GM12878 (cell line): ENCODE data around the gene ETV6. TPM values are rescaled to one million over a fixed set of nuclear protein-coding genes. Genes with fewer than 3 reads are reported as not detected.
"Not testable (repeated sequence)": the region's sequence is repeated elsewhere in the genome, so short reads cannot be mapped to it uniquely, and the experiment has no call there.

Experiments used
- ATAC-seq: fragments of 200-7000 bp; cut with Tn5 transposase; 3 replicates; pipeline ENCODE4 v1.9.1; 2020; ENCODE audit warnings: mild to moderate bottlenecking, moderate library complexity
- BruUV-seq: library from RNA; stranded (reverse); fragments of 400-500 nt; replicated peaks from 2 replicates; lab custom pipeline; 2021; lab: Mats Ljungman, UMichigan
- CTCF ChIA-PET: fragments of 300-600 bp; sonication (Branson Sonifier 250); formaldehyde crosslinking; extraction: SDS; loops from one replicate; lab custom pipeline; 2021; ENCODE audit warnings: inconsistent platforms; lab: Yijun Ruan, JAX
- POLR2A ChIA-PET: fragments of 350-600 bp; formaldehyde crosslinking; extraction: SDS; loops from one replicate; lab custom pipeline; 2021; ENCODE audit warnings: inconsistent platforms; lab: Charles Lee
- RAD21 ChIA-PET: fragments of 300-600 bp; sonication (Branson Sonifier 250); formaldehyde crosslinking; loops from one replicate; lab custom pipeline; 2023; ENCODE audit warnings: antibody characterized with exemption; ENCODE audit not compliant: unreplicated experiment; lab: Charles Lee
- SMC1A ChIA-PET: fragments of 300-600 bp; sonication (Branson Sonifier 250); formaldehyde crosslinking; loops from one replicate; lab custom pipeline; 2023; ENCODE audit not compliant: unreplicated experiment, uncharacterized antibody; lab: Charles Lee
- DNase-seq: peaks from one replicate; pipeline ENCODE4 v3.0.0-alpha.2; 2011; ENCODE audit warnings: low read depth, low spot score
- FAIRE-seq: peaks from 3 replicates; lab custom pipeline; 2011; peaks lifted over from hg19 to GRCh38; lab: Jason Lieb, UNC
- H2AFZ ChIP-seq: 2 replicates; pipeline ENCODE4 v1.6.0; 2011; ENCODE audit warnings: low read depth, low read length, control low read depth; ENCODE audit not compliant: control insufficient read depth
- H3K27ac ChIP-seq: 2 replicates; pipeline ENCODE4 v1.5.1; 2011; ENCODE audit warnings: control low read depth; ENCODE audit not compliant: control insufficient read depth, insufficient read depth
- H3K27me3 ChIP-seq, 2 experiments: replicated peaks in 1 of 2; 2 replicates each; pipeline versions ENCODE4 v1.6.0 to v1.6.1; 2011; ENCODE audit warnings: low read length in 1 of 2; ENCODE audit not compliant: control insufficient read depth in 2 of 2, insufficient read depth in 2 of 2
- H3K36me3 ChIP-seq, 2 experiments: 2 replicates each; pipeline ENCODE4 v1.5.1; 2011; ENCODE audit warnings: low read length in 1 of 2; ENCODE audit not compliant: control insufficient read depth in 2 of 2, insufficient read depth in 2 of 2
- H3K4me1 ChIP-seq: 2 replicates; pipeline ENCODE4 v1.6.1; 2011; ENCODE audit warnings: mild to moderate bottlenecking, low read length, moderate library complexity, mixed read lengths; ENCODE audit not compliant: control insufficient read depth, insufficient read depth
- H3K4me2 ChIP-seq: 2 replicates; pipeline ENCODE4 v1.6.0; 2011; ENCODE audit warnings: control low read depth; ENCODE audit not compliant: control insufficient read depth, insufficient read depth
- H3K4me3 ChIP-seq: fragments of 200-600 bp; sonication (generic); 2 replicates; pipeline ENCODE4 v1.5.1; 2016
- H3K79me2 ChIP-seq: 2 replicates; pipeline ENCODE4 v1.6.0; 2011; ENCODE audit warnings: low read length; ENCODE audit not compliant: control insufficient read depth, insufficient read depth
- H3K9ac ChIP-seq: 2 replicates; pipeline ENCODE4 v1.8.0; 2011; ENCODE audit warnings: low read length, control low read depth, mixed read lengths; ENCODE audit not compliant: control insufficient read depth, insufficient read depth
- H3K9me3 ChIP-seq: replicated peaks from 3 replicates; pipeline ENCODE4 v1.5.1; 2011; ENCODE audit warnings: mild to moderate bottlenecking, low read length; ENCODE audit not compliant: control insufficient read depth, insufficient read depth
- H4K20me1 ChIP-seq: 2 replicates; pipeline ENCODE4 v1.6.0; 2011; ENCODE audit not compliant: control insufficient read depth, insufficient read depth
- BHLHE40 ChIP-seq, 2 experiments: fragments of 450-650 bp in 1 of 2; IDR thresholded peaks; 2 replicates each; pipeline ENCODE4 v1.6.1; 2011 to 2017; ENCODE audit warnings: low read depth in 2 of 2, borderline replicate concordance in 1 of 2, improper control_type of control experiment in 1 of 2, low read length in 1 of 2, mild to moderate bottlenecking in 1 of 2
- DPF2 ChIP-seq: fragments of 450-650 bp; IDR thresholded peaks from 2 replicates; pipeline ENCODE4 v1.6.1; 2017; ENCODE audit warnings: mild to moderate bottlenecking
- E2F4 ChIP-seq: IDR thresholded peaks from 2 replicates; pipeline ENCODE4 v1.6.1; 2012; ENCODE audit warnings: low read depth, low read length, improper control_type of control experiment
- EZH2 ChIP-seq: IDR thresholded peaks from 2 replicates; pipeline ENCODE4 v1.6.1; 2012; ENCODE audit warnings: low read depth, mild to moderate bottlenecking, control low read depth, inconsistent platforms, low read length, borderline replicate concordance; ENCODE audit not compliant: control insufficient read depth
- NR2C2 ChIP-seq: IDR thresholded peaks from 2 replicates; pipeline ENCODE4 v1.6.1; 2011; ENCODE audit warnings: borderline replicate concordance, low read depth; ENCODE audit not compliant: control insufficient read depth, insufficient read length
- ZNF217 ChIP-seq: fragments of 450-650 bp; IDR thresholded peaks from 2 replicates; pipeline ENCODE4 v1.6.1; 2017; ENCODE audit warnings: antibody characterized with exemption, mild to moderate bottlenecking
- WGBS: methylation state at CpG from one replicate; pipeline ENCODE4 v1.1.6; 2016; ENCODE audit warnings: low lambda C conversion rate; ENCODE audit not compliant: insufficient replicate concordance, insufficient coverage; ENCODE audit errors: missing lambda C conversion rate; 5-methylcytosine and 5-hydroxymethylcytosine counted together
- in situ Hi-C: fragments of 300-500 bp; cut with MboI; formaldehyde crosslinking; loops from 9 replicates; pipeline ENCODE4 v1.14.3; 2018; ENCODE audit warnings: mixed read lengths
- intact Hi-C: fragments of 100-400 bp; cut with micrococcal nuclease; formaldehyde crosslinking; loops from one replicate; pipeline ENCODE4 v1.14.2; 2022; ENCODE audit not compliant: unreplicated experiment
- polyA plus RNA-seq, 11 experiments: library from polyadenylated mRNA; depleted of rRNA in 4 of 11; unstranded in 6 of 11; stranded (reverse) in 5 of 11; fragments of >200 nt; fragmentation: Nextera tagmentation in 4 of 11; fragmentation: Illumina TruSeq in 1 of 11; extraction: Ambion mirVana in 4 of 11; extraction: Trizol in 1 of 11; gene quantifications; 1 replicate in 1 of 11; 2 replicates in 10 of 11; pipeline versions ENCODE4 v1.2.1 to v1.2.3, GENCODE V29; 2011 to 2016; ENCODE audit warnings: inconsistent platforms in 2 of 11, missing spikeins in 2 of 11, low read depth in 1 of 11
- total RNA-seq, 4 experiments: library from RNA; depleted of rRNA in 3 of 4; stranded (reverse); fragments of >200 nt in 3 of 4; fragmentation: Illumina TruSeq in 1 of 4; extraction: Trizol in 1 of 4; gene quantifications; 2 replicates each; pipeline versions ENCODE4 v1.2.1 to v1.2.3, GENCODE V29; 2013 to 2021

ETV6 gene
- total and polyA plus RNA-seq, 10 of the 15 experiments (the other 5 are each of a cell fraction or from before 2014, with no cell fraction given) = 6.6 to 74.8 (median 24.6) TPM

- H3K9ac ChIP-seq, H3K9me3 ChIP-seq, BruUV-seq, H2AFZ ChIP-seq, FAIRE-seq, CTCF ChIA-PET, H3K4me2 ChIP-seq, H3K27me3 ChIP-seq, H3K36me3 ChIP-seq, in situ Hi-C loops, H4K20me1 ChIP-seq, intact Hi-C loops, H3K27ac ChIP-seq, ATAC-seq, RAD21 ChIA-PET, DNase-seq, H3K4me3 ChIP-seq: not testable (repeated sequence)
- 0 out of 2 replicates have a peak, but pooled peaks have one; percentile 14 for TF ChIP-seq ZNF217
- 98% methylated on average over 3 of the region's 3 CpGs for WGBS
- H3K4me1 ChIP-seq = peaks cover 12% of the 10 kb centered on the region
- POLR2A ChIA-PET = interaction anchor here (1.4 kb wide), 1 partner anchor 8 kb away, joined by 3 read pairs; no protein-coding TSS in a partner anchor
- SMC1A ChIA-PET = interaction anchor here (1.6 to 1.7 kb wide), 2 partner anchors 18 to 78 kb away, joined by 4 to 5 read pairs; no protein-coding TSS in a partner anchor
- H3K79me2 ChIP-seq = peaks cover 93% of the 10 kb centered on the region
Measured at GRCh38 chr12:11681695-11682094, 32.2 kb downstream of the ETV6 start.

- intact Hi-C loops = no loop called here
- Histone ChIP-seq H3K27ac (no peak overlapping the region), H3K27me3 (no peaks in the 10 kb centered on the region), H3K36me3 (peaks cover 0 to 2% of the 10 kb centered on the region in 2 experiments), H3K9ac (no peak overlapping the region), H3K4me1 (peaks cover 12% of the 10 kb centered on the region), H3K79me2 (peaks cover 91% of the 10 kb centered on the region), H3K9me3 (no peaks in the 10 kb centered on the region), H3K4me3 (no peak overlapping the region), H4K20me1 (no peaks in the 10 kb centered on the region; the same call in 1 of the 2 replicates), H2AFZ (no peak overlapping the region), H3K4me2 (no peak overlapping the region)
- DNase-seq (no peak), FAIRE-seq (no peak), ATAC-seq (0 out of 3 replicates have a peak, but pooled peaks have one; percentile 17)
- WGBS = 98% methylated on average over 3 of the region's 3 CpGs
- ChIA-PET SMC1A (interaction anchor here (0.6 to 2.9 kb wide), 8 partner anchors 19 to 1021 kb away, joined by 3 to 16 read pairs (median 4); no protein-coding TSS in a partner anchor), RAD21 (interaction anchor here (0.7 to 1.9 kb wide), 3 partner anchors 12 to 1070 kb away, joined by 3 to 5 read pairs (median 4); no protein-coding TSS in a partner anchor), CTCF (interaction anchor here (0.6 to 1.9 kb wide), 7 partner anchors 10 to 1081 kb away, joined by 3 to 6 read pairs (median 3); no protein-coding TSS in a partner anchor), POLR2A (interaction anchor here (0.5 to 3.2 kb wide), 7 partner anchors 12 to 112 kb away, joined by 3 to 14 read pairs (median 4); no protein-coding TSS in a partner anchor)
- BruUV-seq = no TSS peak
- in situ Hi-C loops = no loop called here
- no peak for TF ChIP-seq DPF2
- no peak for TF ChIP-seq BHLHE40 (IDR thresholded peaks at IDR 0.05; ENCODE audit: borderline replicate concordance in 1 of 2, low read depth in 2 of 2, low read length in 1 of 2)
- no peak for TF ChIP-seq E2F4
- TF ChIP-seq EZH2 = no peak
- TF ChIP-seq NR2C2 = no peak
Measured at GRCh38 chr12:11684393-11684792, 34.9 kb downstream of the ETV6 start.
